ENCODE results near the gene PDCL2. TPM values are rescaled to one million over a fixed set of nuclear protein-coding genes. Genes with fewer than 3 reads are reported as not detected.
A peak's percentile ranks its signal among the peaks of the same experiment; 100 is the strongest.

The PDCL2 gene
- total and polyA plus RNA-seq, 9 of the 15 experiments (the other 6 are each of a cell fraction or from before 2014, with no cell fraction given): 0.62 to 2.5 (median 1.2) TPM

- TF ChIP-seq E2F6 (IDR thresholded peaks at IDR 0.05; ENCODE audit: borderline replicate concordance in 1 of 2, extremely low read depth in 1 of 2, insufficient read depth in 1 of 2, insufficient read length in 1 of 2, low read depth in 1 of 2, low read length in 1 of 2, poor library complexity in 1 of 2, severe bottlenecking in 1 of 2) (no peak), BRD9 (IDR thresholded peaks at IDR 0.05; ENCODE audit: low read depth, partially characterized antibody) (no peak), SMARCE1 (IDR thresholded peaks at IDR 0.05) (no peak), SIN3A (IDR thresholded peaks at IDR 0.05; ENCODE audit: borderline replicate concordance in 2 of 2, control insufficient read depth in 1 of 2, low read depth in 2 of 2, low read length in 2 of 2) (no peak), RAD51 (IDR thresholded peaks at IDR 0.05; ENCODE audit: borderline replicate concordance, low read depth) (no peak), PHF8 (IDR thresholded peaks at IDR 0.05; ENCODE audit: borderline replicate concordance, low read length) (no peak), HNRNPK (IDR thresholded peaks at IDR 0.05; ENCODE audit: low read depth, low read length, poor library complexity, severe bottlenecking) (no peak)
These were observed 46.9 kb downstream of the PDCL2 start (continued) for GRCh38 chr4:55545151-55545550.

- Histone ChIP-seq H3K9ac (ENCODE audit: insufficient read depth in 1 of 2, low read depth in 2 of 2, low read length in 2 of 2) (peak overlapping the region in 1 of 2 experiments; percentile 72; a peak in 2 of 4 replicates), H3K9me3 (replicated peaks; ENCODE audit: control insufficient read depth, insufficient read depth, low read depth, low read length) (no peaks in the 10 kb centered on the region), H3K27me3 (ENCODE audit: control insufficient read depth in 2 of 2, insufficient read depth in 2 of 2, low read length in 2 of 2) (no peaks in the 10 kb centered on the region), H2AFZ (ENCODE audit: low read depth, low read length) (no peak overlapping the region), H3K79me2 (ENCODE audit: control insufficient read depth, insufficient read depth, low read length) (peaks cover 66% of the 10 kb centered on the region), H3K4me2 (ENCODE audit: insufficient read depth, low read length) (peak overlapping the region; percentile 80), H4K20me1 (replicated peaks; ENCODE audit: control insufficient read depth, insufficient read depth, low read length) (no peaks in the 10 kb centered on the region), H3K9me1 (ENCODE audit: control insufficient read depth, insufficient read depth, low read length) (no peaks in the 10 kb centered on the region), H3K4me1 (replicated peaks in 1 of 2; ENCODE audit: control insufficient read depth in 2 of 2, insufficient read depth in 2 of 2, low read length in 2 of 2) (peaks cover 9 to 29% of the 10 kb centered on the region in 2 experiments; a peak in 4 of 5 replicates), H3K36me3 (ENCODE audit: control insufficient read depth, insufficient read depth, low read length) (peaks cover 5% of the 10 kb centered on the region; the same call in 1 of the 3 replicates), H3K27ac (ENCODE audit: extremely low read depth, low read depth, low read length) (peak overlapping the region; percentile 91), H3K4me3 (peak overlapping the region; percentile 50)
- intact Hi-C loops (cut with micrococcal nuclease) (loop anchor here (10.0 kb wide), 1 partner anchor 359 kb away; no protein-coding TSS in a partner anchor), in situ Hi-C loops (cut with MboI) (loop anchor here (10.0 kb wide), 1 partner anchor 199 kb away; the partner anchor contains the start of gene SRD5A3)
- peak; percentile 38 to 57 (median 44) for DNase-seq (ENCODE audit: extremely low read depth in 1 of 4, low spot score in 3 of 4)
- no TSS peak for BruUV-seq (replicated peaks)
- CTCF ChIA-PET (ENCODE audit: low intra/inter-chr PET ratio): interaction anchor here (1.2 kb wide), 1 partner anchor 197 kb away, joined by 4 read pairs; the partner anchor contains the start of gene SRD5A3
- FAIRE-seq: peak; percentile 63
- POLR2A ChIA-PET: interaction anchor here (1.3 kb wide), 1 partner anchor 15 kb away, joined by 3 read pairs; no protein-coding TSS in a partner anchor
- peak; percentile 7; the same call in 1 of the 3 replicates for ATAC-seq
- no peak for TF ChIP-seq SRSF3 (IDR thresholded peaks at IDR 0.05; ENCODE audit: insufficient read depth, low read length)
- TF ChIP-seq FOS (IDR thresholded peaks at IDR 0.05; ENCODE audit: extremely low read depth, insufficient read length): no peak
- peak; percentile 51; the same call in 1 of the 2 replicates for TF ChIP-seq CHAMP1 (IDR thresholded peaks at IDR 0.05)
- no peak for TF ChIP-seq ZNF398 (CRISPR knock-in tag; IDR thresholded peaks at IDR 0.05)
- no peak for TF ChIP-seq ZNF766 (CRISPR knock-in tag; conservative IDR thresholded peaks at IDR 0.05)
- TF ChIP-seq SOX6 (IDR thresholded peaks at IDR 0.05): no peak
These were observed 48.2 kb downstream of the PDCL2 start for GRCh38 chr4:55543858-55544257.

All from K562 (cell line).